ENCODE measurements around the gene ITPR2.

GRCh38 chr12:26878661-26879119 is 45.7 kb upstream of the ITPR2 start:
- TF ChIP-seq JUN (IDR thresholded peaks at IDR 0.05) (no peak), PBX3 (IDR thresholded peaks at IDR 0.05) (no peak)

Data from A549 (cell line).